ENCODE measurements around the gene YJU2. TPM values are rescaled to one million over a fixed set of nuclear protein-coding genes. Genes with fewer than 3 reads are reported as not detected.
A peak's percentile ranks its signal among the peaks of the same experiment; 100 is the strongest.

The YJU2 gene
- polyA plus RNA-seq, 1 of the 3 experiments (the other 2 are of a cell fraction) = 29.0 TPM

DNA sequence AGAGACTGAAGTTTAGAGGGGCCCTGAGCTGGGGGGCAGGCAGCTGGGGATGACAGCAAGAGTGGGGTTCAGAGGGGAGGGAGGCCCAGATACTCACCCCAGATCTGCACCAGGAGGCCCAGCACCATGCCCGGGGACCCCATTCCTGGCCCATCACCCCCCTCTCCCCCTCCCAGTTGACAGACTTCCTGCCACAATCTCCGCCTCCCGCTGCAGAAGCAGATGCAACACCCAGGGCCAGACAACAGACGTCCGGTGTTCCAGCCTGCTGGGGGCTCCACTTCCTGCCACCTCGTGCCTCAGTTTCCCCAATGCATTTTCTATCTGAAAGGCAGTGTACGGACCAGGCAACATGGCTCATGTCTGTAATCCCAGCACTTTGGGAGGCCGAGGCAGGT lies 55.4 kb downstream of the YJU2 start, which contains the start of gene TMIGD2:
TMIGD2 (minus strand) TSS at position 147 of the 398 bp plus-strand sequence; CDS start at position 143, 4 bp downstream.
- Histone ChIP-seq H4K20me1 (ENCODE audit: insufficient read depth) (no peaks in the 10 kb centered on the region), H3K4me1 (ENCODE audit: control insufficient read depth in 1 of 2, insufficient read depth in 2 of 2, low read depth in 1 of 2, low read length in 1 of 2) (peaks cover 0 to 16% of the 10 kb centered on the region in 2 experiments; a peak in 1 of 4 replicates), H3K4me3 (ENCODE audit: low read depth in 2 of 2, low read length in 1 of 2) (no peak within 1 kb of the TSS), H3K27me3 (ENCODE audit: insufficient read depth) (no peaks in the 10 kb centered on the region), H2AFZ (ENCODE audit: low read depth) (no peak within 1 kb of the TSS), H3K4me2 (no peak within 1 kb of the TSS), H3K36me3 (replicated peaks in 1 of 2; ENCODE audit: control insufficient read depth in 1 of 2, insufficient read depth in 2 of 2, low read length in 1 of 2) (no peaks in the 10 kb centered on the region), H3K9ac (no peak within 1 kb of the TSS), H3F3A (replicated peaks; ENCODE audit: insufficient read depth) (no peaks in the 10 kb centered on the region), H3K27ac (ENCODE audit: low read depth in 2 of 2, low read length in 1 of 2) (peak within 1 kb of the TSS in 1 of 2 experiments; percentile 72; a peak in 2 of 4 replicates), H3K79me2 (ENCODE audit: insufficient read depth) (no peaks in the 10 kb centered on the region), H3K9me3 (no peaks in the 10 kb centered on the region), H3K9me2 (no peaks in the 10 kb centered on the region)
- POLR2A ChIA-PET = interaction anchor here (0.8 kb wide), 1 partner anchor 11 kb away, joined by 3 read pairs; no protein-coding TSS in a partner anchor
- WGBS (ENCODE audit: low lambda C conversion rate) = 59% methylated on average over 7 of the region's 8 CpGs
- CTCF ChIA-PET = interaction anchor here (1.8 kb wide), 1 partner anchor 50 kb away, joined by 4 read pairs; no protein-coding TSS in a partner anchor
- peak; percentile 65 for DNase-seq
- no peak for TF ChIP-seq CHD2 (IDR thresholded peaks at IDR 0.05; ENCODE audit: low read length, partially characterized antibody)
- TF ChIP-seq JUND (IDR thresholded peaks at IDR 0.05) = no peak
- no peak for TF ChIP-seq GABPA (IDR thresholded peaks at IDR 0.05; ENCODE audit: low read depth)
- TF ChIP-seq, protein P1, sequence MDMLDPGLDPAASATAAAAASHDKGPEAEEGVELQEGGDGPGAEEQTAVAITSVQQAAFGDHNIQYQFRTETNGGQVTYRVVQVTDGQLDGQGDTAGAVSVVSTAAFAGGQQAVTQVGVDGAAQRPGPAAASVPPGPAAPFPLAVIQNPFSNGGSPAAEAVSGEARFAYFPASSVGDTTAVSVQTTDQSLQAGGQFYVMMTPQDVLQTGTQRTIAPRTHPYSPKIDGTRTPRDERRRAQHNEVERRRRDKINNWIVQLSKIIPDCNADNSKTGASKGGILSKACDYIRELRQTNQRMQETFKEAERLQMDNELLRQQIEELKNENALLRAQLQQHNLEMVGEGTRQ (IDR thresholded peaks at IDR 0.05; ENCODE audit: borderline replicate concordance, low read depth, low read length) = no peak
- no peak for TF ChIP-seq GATA2 (CRISPR knock-in tag; IDR thresholded peaks at IDR 0.05)
- no peak for TF ChIP-seq MEF2A (IDR thresholded peaks at IDR 0.05; ENCODE audit: borderline replicate concordance, low read depth)
- no peak for TF ChIP-seq TCF12 (IDR thresholded peaks at IDR 0.05)
- TF ChIP-seq, protein P2, sequence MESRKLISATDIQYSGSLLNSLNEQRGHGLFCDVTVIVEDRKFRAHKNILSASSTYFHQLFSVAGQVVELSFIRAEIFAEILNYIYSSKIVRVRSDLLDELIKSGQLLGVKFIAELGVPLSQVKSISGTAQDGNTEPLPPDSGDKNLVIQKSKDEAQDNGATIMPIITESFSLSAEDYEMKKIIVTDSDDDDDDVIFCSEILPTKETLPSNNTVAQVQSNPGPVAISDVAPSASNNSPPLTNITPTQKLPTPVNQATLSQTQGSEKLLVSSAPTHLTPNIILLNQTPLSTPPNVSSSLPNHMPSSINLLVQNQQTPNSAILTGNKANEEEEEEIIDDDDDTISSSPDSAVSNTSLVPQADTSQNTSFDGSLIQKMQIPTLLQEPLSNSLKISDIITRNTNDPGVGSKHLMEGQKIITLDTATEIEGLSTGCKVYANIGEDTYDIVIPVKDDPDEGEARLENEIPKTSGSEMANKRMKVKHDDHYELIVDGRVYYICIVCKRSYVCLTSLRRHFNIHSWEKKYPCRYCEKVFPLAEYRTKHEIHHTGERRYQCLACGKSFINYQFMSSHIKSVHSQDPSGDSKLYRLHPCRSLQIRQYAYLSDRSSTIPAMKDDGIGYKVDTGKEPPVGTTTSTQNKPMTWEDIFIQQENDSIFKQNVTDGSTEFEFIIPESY (IDR thresholded peaks at IDR 0.05; ENCODE audit: borderline replicate concordance, low read depth) = no peak
- no peak for TF ChIP-seq RXRA (IDR thresholded peaks at IDR 0.05; ENCODE audit: borderline replicate concordance, low read depth)
- TF ChIP-seq YY1 (IDR thresholded peaks at IDR 0.05; ENCODE audit: low read depth) = no peak
- no peak for TF ChIP-seq ELF1 (IDR thresholded peaks at IDR 0.05)
- no peak for TF ChIP-seq SIN3A (IDR thresholded peaks at IDR 0.05; ENCODE audit: borderline replicate concordance, low read depth, low read length)
- TF ChIP-seq POLR2AphosphoS5 (IDR thresholded peaks at IDR 0.05; ENCODE audit: low read depth, low read length) = no peak
- TF ChIP-seq FOXM1 (IDR thresholded peaks at IDR 0.05; ENCODE audit: low read depth) = no peak
- TF ChIP-seq NRF1 (IDR thresholded peaks at IDR 0.05; ENCODE audit: low read depth, low read length) = no peak
- TF ChIP-seq EZH2phosphoT487 (IDR thresholded peaks at IDR 0.05; ENCODE audit: borderline replicate concordance, low read depth) = no peak
- no peak for TF ChIP-seq SMC3 (IDR thresholded peaks at IDR 0.05; ENCODE audit: low read depth, low read length)

Measured in SK-N-SH (cell line).